IMR-90 (cell line): ENCODE data around the gene ZNF385B. TPM values are rescaled to one million over a fixed set of nuclear protein-coding genes. Genes with fewer than 3 reads are reported as not detected.

Source experiments
- ATAC-seq: fragments of 200-7000 bp; cut with Tn5 transposase; 2 replicates; pipeline ENCODE4 v1.9.1; 2020; ENCODE audit warnings: low read depth, mild to moderate bottlenecking, moderate library complexity
- BruUV-seq: library from RNA; stranded (reverse); fragments of 400-500 nt; replicated peaks from 2 replicates; lab custom pipeline; 2021; lab: Mats Ljungman, UMichigan
- CTCF ChIA-PET: fragments of 300-600 bp; formaldehyde crosslinking; extraction: SDS; loops from one replicate; lab custom pipeline; 2021; ENCODE audit warnings: antibody characterized with exemption; lab: Yijun Ruan, JAX
- POLR2A ChIA-PET: fragments of 300-600 bp; sonication (Branson Sonifier 250); formaldehyde crosslinking; loops from one replicate; lab custom pipeline; 2022; ENCODE audit warnings: antibody characterized with exemption; ENCODE audit not compliant: unreplicated experiment; lab: Charles Lee
- DNase-seq: peaks from one replicate; pipeline ENCODE4 v3.0.0; 2013
- H2AFZ ChIP-seq: replicated peaks from 2 replicates; pipeline ENCODE3; 2013; ENCODE audit warnings: low read length, mild to moderate bottlenecking; ENCODE audit not compliant: poor library complexity
- H2AK5ac ChIP-seq: 2 replicates; pipeline ENCODE4 v1.6.1; 2013; ENCODE audit warnings: low read depth, low read length, inconsistent platforms
- H2AK9ac ChIP-seq: replicated peaks from 2 replicates; pipeline ENCODE3; 2013; ENCODE audit warnings: mild to moderate bottlenecking, low read depth, low read length, moderate library complexity; ENCODE audit not compliant: poor library complexity
- H2BK120ac ChIP-seq: 2 replicates; pipeline ENCODE4 v1.6.1; 2013; ENCODE audit warnings: low read depth, low read length, inconsistent platforms
- H2BK15ac ChIP-seq: 3 replicates; pipeline ENCODE4 v1.6.1; 2013; ENCODE audit warnings: low read depth, low read length, inconsistent platforms
- H2BK20ac ChIP-seq: 2 replicates; pipeline ENCODE4 v1.6.1; 2013; ENCODE audit warnings: low read depth, mild to moderate bottlenecking, inconsistent platforms, low read length, moderate library complexity
- H2BK5ac ChIP-seq: 2 replicates; pipeline ENCODE4 v1.6.1; 2013; ENCODE audit warnings: mild to moderate bottlenecking, low read depth, low read length, inconsistent platforms; ENCODE audit not compliant: poor library complexity, severe bottlenecking
- H3K14ac ChIP-seq: replicated peaks from 2 replicates; pipeline ENCODE4 v1.6.1; 2013; ENCODE audit warnings: low read depth, low read length, inconsistent platforms
- H3K18ac ChIP-seq: 2 replicates; pipeline ENCODE4 v1.6.1; 2013; ENCODE audit warnings: low read depth, low read length, control low read depth
- H3K23ac ChIP-seq: 2 replicates; pipeline ENCODE4 v1.6.1; 2013; ENCODE audit warnings: low read depth, low read length, inconsistent platforms
- H3K27ac ChIP-seq: 2 replicates; pipeline ENCODE4 v1.5.1; 2013; ENCODE audit warnings: mild to moderate bottlenecking, control low read depth, low read length; ENCODE audit not compliant: insufficient read depth
- H3K27me3 ChIP-seq: 2 replicates; pipeline ENCODE4 v1.6.1; 2013; ENCODE audit warnings: low read length; ENCODE audit not compliant: control insufficient read depth, insufficient read depth
- H3K36me3 ChIP-seq: 2 replicates; pipeline ENCODE4 v1.6.1; 2013; ENCODE audit warnings: low read length, mixed read lengths; ENCODE audit not compliant: control insufficient read depth, insufficient read depth
- H3K4ac ChIP-seq: 2 replicates; pipeline ENCODE4 v1.6.1; 2013; ENCODE audit warnings: low read depth, low read length, inconsistent platforms
- H3K4me1 ChIP-seq: 2 replicates; pipeline ENCODE4 v1.6.1; 2013; ENCODE audit warnings: low read length, mixed read lengths; ENCODE audit not compliant: control insufficient read depth, insufficient read depth
- H3K4me2 ChIP-seq: 2 replicates; pipeline ENCODE4 v1.6.1; 2013; ENCODE audit warnings: low read depth, mild to moderate bottlenecking, control low read depth, low read length, moderate library complexity
- H3K4me3 ChIP-seq: 2 replicates; pipeline ENCODE4 v1.5.1; 2013; ENCODE audit warnings: low read depth, mild to moderate bottlenecking, control low read depth, low read length, moderate library complexity; ENCODE audit not compliant: insufficient read depth
- H3K56ac ChIP-seq: 2 replicates; pipeline ENCODE4 v1.6.1; 2013; ENCODE audit warnings: low read length, inconsistent platforms; ENCODE audit not compliant: insufficient read depth; ENCODE audit errors: extremely low read depth
- H3K79me1 ChIP-seq, 2 experiments: 2 replicates each; pipeline ENCODE4 v1.6.1; 2013; ENCODE audit warnings: low read length in 2 of 2, inconsistent platforms in 1 of 2, low read depth in 1 of 2
- H3K9ac ChIP-seq: 2 replicates; pipeline ENCODE4 v1.6.1; 2013; ENCODE audit warnings: low read depth, low read length, control low read depth
- H3K9me1 ChIP-seq: 2 replicates; pipeline ENCODE4 v1.6.1; 2013; ENCODE audit warnings: low read length, inconsistent platforms; ENCODE audit not compliant: insufficient read depth
- H3K9me3 ChIP-seq: 2 replicates; pipeline ENCODE4 v1.6.1; 2013; ENCODE audit warnings: low read length; ENCODE audit not compliant: control insufficient read depth, insufficient read depth
- H4K20me1 ChIP-seq: 2 replicates; pipeline ENCODE4 v1.6.1; 2013; ENCODE audit warnings: low read length, inconsistent platforms; ENCODE audit not compliant: insufficient read depth
- H4K5ac ChIP-seq: 2 replicates; pipeline ENCODE4 v1.6.1; 2013; ENCODE audit warnings: mild to moderate bottlenecking, low read depth, low read length, control low read depth
- H4K8ac ChIP-seq, 2 experiments: 2 replicates each; pipeline ENCODE4 v1.6.1; 2013; ENCODE audit warnings: low read depth in 2 of 2, low read length in 2 of 2, control low read depth in 1 of 2, inconsistent platforms in 1 of 2
- H4K91ac ChIP-seq: 2 replicates; pipeline ENCODE4 v1.6.1; 2013; ENCODE audit warnings: low read depth, low read length, inconsistent platforms; ENCODE audit not compliant: insufficient read depth
- BHLHE40 ChIP-seq: fragments of 150-350 bp; IDR thresholded peaks from 2 replicates; pipeline ENCODE4 v1.6.1; 2016; ENCODE audit warnings: mild to moderate bottlenecking, low read depth, low read length
- CEBPB ChIP-seq: IDR thresholded peaks from 2 replicates; pipeline ENCODE4 v1.6.1; 2012; ENCODE audit warnings: low read depth, low read length, improper control_type of control experiment
- MXI1 ChIP-seq: IDR thresholded peaks from 2 replicates; pipeline ENCODE4 v1.6.1; 2012; ENCODE audit warnings: low read depth, mild to moderate bottlenecking, low read length, moderate library complexity, borderline replicate concordance
- NFE2L2 ChIP-seq: fragments of 150-350 bp; IDR thresholded peaks from 2 replicates; pipeline ENCODE4 v1.6.1; 2016; ENCODE audit warnings: low read depth, mild to moderate bottlenecking, low read length
- RCOR1 ChIP-seq: IDR thresholded peaks from 2 replicates; pipeline ENCODE4 v1.6.1; 2012; ENCODE audit warnings: mild to moderate bottlenecking, low read length, improper control_type of control experiment; ENCODE audit not compliant: insufficient replicate concordance
- SMC3 ChIP-seq: fragments of 150-350 bp; IDR thresholded peaks from 2 replicates; pipeline ENCODE4 v1.6.1; 2016; ENCODE audit warnings: low read depth, mild to moderate bottlenecking, antibody characterized with exemption, low read length, moderate library complexity
- dilution Hi-C: fragments of 300-500 bp; cut with HindIII; formaldehyde crosslinking; loops from one replicate; pipeline ENCODE4 v1.14.3; 2018; ENCODE audit warnings: low sequenced_read_pairs; ENCODE audit not compliant: unreplicated experiment
- in situ Hi-C: fragments of 300-500 bp; cut with MboI; formaldehyde crosslinking; loops from 3 replicates; pipeline ENCODE4 v1.14.3; 2019; ENCODE audit warnings: low sequenced_read_pairs, inconsistent platforms, mixed read lengths
- intact Hi-C: fragments of 100-400 bp; cut with micrococcal nuclease; formaldehyde crosslinking; loops from 2 replicates; pipeline ENCODE4 v1.10.0; 2022
- polyA plus RNA-seq, 3 experiments: library from polyadenylated mRNA; depleted of rRNA; stranded (reverse); fragments of >200 nt; gene quantifications; 2 replicates each; pipeline ENCODE4 v1.2.3, GENCODE V29; 2012; ENCODE audit warnings: low replicate concordance in 1 of 3
- total RNA-seq: library from RNA; depleted of rRNA; stranded (reverse); fragments of >200 nt; gene quantifications from 2 replicates; pipeline ENCODE4 v1.2.3, GENCODE V29; 2012
- TF ChIP-seq, protein P1 (sequence below): fragments of 150-350 bp; IDR thresholded peaks from 2 replicates; pipeline ENCODE4 v1.6.1; 2017; ENCODE audit warnings: mild to moderate bottlenecking, antibody characterized with exemption, low read length, low read depth

Gene ZNF385B
- total and polyA plus RNA-seq, 2 of the 4 experiments (the other 2 are of a cell fraction) = not detected

GRCh38 chr2:179843541-179843940 lies 17.9 kb downstream of the ZNF385B start:
- Histone ChIP-seq H4K91ac (no peak overlapping the region), H3K23ac (no peak overlapping the region), H3K9ac (no peak overlapping the region), H4K8ac (no peak overlapping the region), H3K27ac (no peak overlapping the region), H3K4me1 (no peaks in the 10 kb centered on the region), H3K14ac (no peak overlapping the region), H2AFZ (no peak overlapping the region), H3K4ac (no peak overlapping the region), H4K20me1 (no peaks in the 10 kb centered on the region), H3K9me3 (no peaks in the 10 kb centered on the region), H3K18ac (no peak overlapping the region), H2BK5ac (no peak overlapping the region), H2BK120ac (no peak overlapping the region), H3K79me1 (no peaks in the 10 kb centered on the region), H2BK20ac (no peak overlapping the region), H4K5ac (no peak overlapping the region), H2AK5ac (no peak overlapping the region), H3K4me2 (no peak overlapping the region), H3K56ac (no peak overlapping the region), H3K36me3 (no peaks in the 10 kb centered on the region), H2BK15ac (no peak overlapping the region), H3K9me1 (no peaks in the 10 kb centered on the region), H3K4me3 (no peak overlapping the region), H3K27me3 (peaks cover 6% of the 10 kb centered on the region), H2AK9ac (no peak overlapping the region)
- ChIA-PET CTCF (no interaction called here), POLR2A (no interaction called here)
- ATAC-seq = no peak
- in situ Hi-C loops (no loop called here), dilution Hi-C loops (no loop called here), intact Hi-C loops (loop anchor here (2.0 kb wide), 1 partner anchor 233 kb away; no protein-coding TSS in a partner anchor)
- no peak for DNase-seq
- TF ChIP-seq MXI1 = no peak
- TF ChIP-seq, protein P1, sequence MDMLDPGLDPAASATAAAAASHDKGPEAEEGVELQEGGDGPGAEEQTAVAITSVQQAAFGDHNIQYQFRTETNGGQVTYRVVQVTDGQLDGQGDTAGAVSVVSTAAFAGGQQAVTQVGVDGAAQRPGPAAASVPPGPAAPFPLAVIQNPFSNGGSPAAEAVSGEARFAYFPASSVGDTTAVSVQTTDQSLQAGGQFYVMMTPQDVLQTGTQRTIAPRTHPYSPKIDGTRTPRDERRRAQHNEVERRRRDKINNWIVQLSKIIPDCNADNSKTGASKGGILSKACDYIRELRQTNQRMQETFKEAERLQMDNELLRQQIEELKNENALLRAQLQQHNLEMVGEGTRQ = no peak
- TF ChIP-seq SMC3 = no peak
- TF ChIP-seq RCOR1 = no peak
- TF ChIP-seq CEBPB = no peak
- TF ChIP-seq BHLHE40 = no peak
- no peak for TF ChIP-seq NFE2L2
- BruUV-seq = no TSS peak
